GM23338 (cell line): ENCODE data around the gene TBX3.

ENCODE experiments used
- CREB1 ChIP-seq: fragments of 250-450 bp; sonication (Bioruptor Pico); IDR thresholded peaks from 2 replicates; pipeline ENCODE4 v1.5.0; 2020; ENCODE audit warnings: low read depth, mild to moderate bottlenecking, moderate library complexity
- CTCF ChIP-seq, 2 experiments: fragments of 200-600 bp in 1 of 2; sonication (generic) in 1 of 2; conservative IDR thresholded peaks; 2 replicates each; pipeline versions ENCODE4 v1.5.1 to v1.6.1; 2016 to 2017; ENCODE audit warnings: antibody characterized with exemption in 2 of 2, low read depth in 2 of 2, mild to moderate bottlenecking in 2 of 2, moderate library complexity in 1 of 2
- EZH2 ChIP-seq: fragments of 200-600 bp; sonication (generic); IDR thresholded peaks from one replicate; pipeline ENCODE4 v1.8.0; 2017; ENCODE audit warnings: antibody characterized with exemption, mild to moderate bottlenecking, low read depth; ENCODE audit not compliant: unreplicated experiment
- EZH2phosphoT487 ChIP-seq: fragments of 200-600 bp; sonication (generic); IDR thresholded peaks from one replicate; pipeline ENCODE4 v1.8.1; 2018; ENCODE audit warnings: antibody characterized with exemption; ENCODE audit not compliant: unreplicated experiment
- JUNB ChIP-seq: IDR thresholded peaks from one replicate; pipeline ENCODE4 v1.6.1; 2016; ENCODE audit warnings: antibody characterized with exemption; ENCODE audit not compliant: unreplicated experiment
- POLR2AphosphoS5 ChIP-seq: IDR thresholded peaks from 2 replicates; pipeline ENCODE4 v1.6.1; 2016; ENCODE audit warnings: antibody characterized with exemption, low read depth
- REST ChIP-seq: IDR thresholded peaks from one replicate; pipeline ENCODE4 v1.6.1; 2018; ENCODE audit warnings: antibody characterized with exemption; ENCODE audit not compliant: unreplicated experiment
- ZNF331 ChIP-seq: fragments of 250-450 bp; sonication (Bioruptor Pico); IDR thresholded peaks from 2 replicates; pipeline ENCODE4 v1.5.0; 2020; ENCODE audit warnings: low read depth, mild to moderate bottlenecking, moderate library complexity
- ZNF462 ChIP-seq: fragments of 250-450 bp; sonication (Bioruptor Pico); IDR thresholded peaks from 2 replicates; pipeline ENCODE4 v1.5.0; 2020; ENCODE audit warnings: mild to moderate bottlenecking, moderate library complexity

- peak; percentile 52 to 59 for TF ChIP-seq CTCF (conservative IDR thresholded peaks at IDR 0.05; ENCODE audit: low read depth in 2 of 2)
- no peak for TF ChIP-seq ZNF462 (CRISPR knock-in tag)
- TF ChIP-seq JUNB, result no peak
- no peak for TF ChIP-seq POLR2AphosphoS5
- no peak for TF ChIP-seq REST
- TF ChIP-seq EZH2, result no peak
- no peak for TF ChIP-seq ZNF331 (CRISPR knock-in tag)
- no peak for TF ChIP-seq EZH2phosphoT487
- TF ChIP-seq CREB1 (CRISPR knock-in tag), result no peak
Measured at GRCh38 chr12:114636723-114637480, 47.1 kb downstream of the TBX3 start.
